GM13976 (cell line): Measurements from ENCODE around the gene ATP4B.

Source experiments
- DNase-seq: peaks from one replicate; pipeline ENCODE4 v3.0.0; 2012; ENCODE audit warnings: low spot score
- CTCF ChIP-seq: IDR thresholded peaks from 2 replicates; pipeline ENCODE4 v1.5.1; 2012; ENCODE audit warnings: borderline replicate concordance, mild to moderate bottlenecking; ENCODE audit not compliant: insufficient read depth; ENCODE audit errors: extremely low read depth, missing control alignments, control extremely low read depth
- in situ Hi-C: fragments of 300-500 bp; cut with MboI; formaldehyde crosslinking; loops from one replicate; pipeline ENCODE4 v1.12.0; 2022; ENCODE audit warnings: low sequenced_read_pairs, mixed read lengths, inconsistent platforms; ENCODE audit not compliant: unreplicated experiment

The ATP4B gene

GRCh38 chr13:113657851-113658741, at the start of gene ATP4B:
TSS of gene ATP4B (minus strand) at chr13:113658198. CDS start at chr13:113658144, 54 bp downstream.
- TF ChIP-seq CTCF = no peak
- in situ Hi-C loops = no loop called here
- no peak for DNase-seq

DNA sequence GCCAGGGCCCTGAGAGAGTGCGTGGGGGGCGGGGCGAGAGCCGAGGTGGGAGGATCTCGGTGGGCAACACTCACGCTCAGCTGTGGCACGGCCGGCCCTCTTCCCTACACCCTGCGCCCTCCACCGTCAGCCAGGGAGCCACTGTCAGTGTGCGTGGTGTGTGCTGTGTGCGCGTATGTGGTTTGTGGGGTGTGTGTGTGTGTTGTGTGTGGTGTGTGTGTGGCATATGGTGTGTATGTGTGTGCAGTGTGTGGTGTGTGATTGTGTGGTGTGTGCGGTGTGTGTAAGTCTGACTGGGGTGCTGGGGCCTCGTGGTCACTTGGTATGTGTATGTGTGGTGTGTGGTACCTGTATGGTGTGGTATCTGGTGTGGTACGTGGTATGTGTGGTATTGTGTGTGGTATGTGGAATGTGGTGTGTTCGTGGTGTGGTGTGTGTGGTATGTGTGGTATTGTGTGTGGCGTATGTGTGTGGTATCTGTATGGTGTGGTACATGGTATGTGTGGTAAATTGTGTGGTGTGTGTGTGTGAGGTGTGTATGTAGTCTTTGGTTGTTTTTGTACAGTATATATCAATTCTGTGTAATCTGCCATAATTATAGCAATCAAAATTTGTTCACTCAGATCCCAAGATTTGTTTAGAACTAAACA, 14.1 kb upstream of the ATP4B start:
- no peak for TF ChIP-seq CTCF
- DNase-seq = no peak
- in situ Hi-C loops = no loop called here

DNA sequence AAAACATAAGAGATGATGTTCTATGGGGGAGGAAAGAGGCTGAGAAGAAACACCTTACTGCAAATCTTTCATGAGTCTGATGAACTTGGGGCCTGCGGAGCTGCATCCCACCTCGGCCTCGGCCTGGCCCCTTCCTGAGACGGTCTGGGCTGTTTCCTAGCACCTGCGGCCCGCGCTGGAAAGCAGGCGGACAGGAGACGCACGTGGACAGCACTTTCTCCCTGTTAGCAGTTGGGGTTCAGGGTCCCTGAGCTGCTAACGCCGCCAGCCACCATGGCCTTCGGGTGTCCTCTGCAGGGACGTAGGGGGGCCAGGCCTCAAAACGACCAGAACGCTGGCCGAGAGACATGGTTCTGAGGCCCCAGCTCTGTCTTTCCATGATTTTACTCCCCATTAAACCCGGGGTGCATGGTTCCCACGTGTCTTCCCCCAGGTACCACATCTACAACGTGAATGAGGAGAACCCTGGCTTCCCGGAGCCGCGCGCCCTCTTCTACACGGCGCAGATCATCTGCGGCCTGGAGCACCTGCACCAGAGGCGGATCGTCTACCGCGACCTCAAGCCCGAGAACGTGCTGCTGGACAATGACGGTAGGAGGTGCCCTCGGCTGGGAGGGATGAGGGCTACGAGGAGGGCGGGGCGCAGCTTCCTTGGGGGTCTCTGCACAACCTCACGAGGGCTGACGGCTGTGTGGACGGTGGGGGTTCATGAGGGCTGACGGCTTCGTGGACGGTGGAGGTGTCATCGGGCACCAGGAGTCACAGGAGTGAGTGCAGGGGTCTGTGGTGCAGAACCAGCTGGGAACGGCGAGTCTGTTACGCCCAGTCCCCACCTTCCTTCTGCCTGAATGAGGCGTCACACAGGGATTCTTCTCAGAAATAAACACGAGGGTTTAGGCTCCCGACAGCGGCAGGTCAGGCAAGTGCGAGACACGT, 13.3 kb upstream of the ATP4B start:
- in situ Hi-C loops = no loop called here
- TF ChIP-seq CTCF = no peak
- DNase-seq = no peak

DNA sequence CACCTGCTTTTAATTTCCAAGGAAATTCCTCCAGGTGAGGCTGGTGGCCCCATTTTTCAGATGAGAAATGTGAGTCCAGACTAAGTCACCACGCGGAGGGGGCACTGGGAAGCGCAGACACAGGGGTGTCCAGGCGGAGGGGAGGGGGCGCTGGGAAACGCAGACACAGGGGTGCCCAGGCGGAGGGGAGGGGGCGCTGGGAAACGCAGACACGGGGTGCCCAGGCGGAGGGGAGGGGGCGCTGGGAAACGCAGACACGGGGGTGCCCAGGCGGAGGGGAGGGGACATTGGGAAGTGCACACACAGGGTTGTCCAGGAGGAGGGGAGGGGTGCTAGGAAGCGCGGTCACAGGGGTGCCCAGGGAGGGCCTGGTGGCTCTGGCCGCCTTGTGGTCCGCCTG, 12.5 kb upstream of the ATP4B start:
- no peak for TF ChIP-seq CTCF
- in situ Hi-C loops = no loop called here
- no peak for DNase-seq

DNA sequence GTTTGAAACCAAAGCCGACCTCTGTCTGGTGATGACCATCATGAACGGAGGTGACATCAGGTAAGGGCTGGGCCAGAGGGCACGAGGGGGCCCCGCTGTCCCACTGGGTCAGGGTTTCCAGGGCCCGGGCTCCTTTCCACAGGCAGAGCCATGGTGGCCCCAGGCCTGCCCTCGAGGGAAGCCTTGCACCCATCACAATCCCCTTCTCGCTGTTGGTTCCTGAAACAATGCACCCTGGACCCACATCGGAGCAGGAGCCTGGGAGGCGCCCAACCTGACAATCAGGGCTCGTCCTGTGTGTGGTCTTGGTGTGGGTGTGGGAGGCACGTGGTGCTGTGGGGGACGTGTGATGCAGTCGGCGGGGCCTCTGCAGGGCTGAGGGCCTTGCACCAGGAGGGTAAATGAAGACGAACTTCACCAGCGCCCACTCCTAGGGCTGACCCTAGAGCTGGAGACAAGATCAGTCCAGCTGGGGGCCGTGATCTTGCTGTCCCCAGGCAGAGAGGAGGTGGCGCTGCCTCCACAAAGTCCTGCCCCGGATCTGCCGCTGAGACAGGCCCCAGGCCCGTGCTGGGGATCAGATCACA, 11.8 kb upstream of the ATP4B start:
- in situ Hi-C loops = no loop called here
- no peak for DNase-seq
- TF ChIP-seq CTCF = no peak
